Measurements from ENCODE around the gene BPNT1.
A peak's percentile ranks its signal among the peaks of the same experiment; 100 is the strongest.
"Not testable (repeated sequence)": the region's sequence is repeated elsewhere in the genome, so short reads cannot be mapped to it uniquely, and the experiment has no call there.

The BPNT1 gene

GRCh38 chr1:220076861-220077762 lies 12.5 kb downstream of the BPNT1 start:
- no peak for DNase-seq

- DNase-seq, result no peak
Measured at GRCh38 chr1:220067269-220068204, 22.1 kb downstream of the BPNT1 start.

GRCh38 chr1:220062629-220063028 lies 27.0 kb downstream of the BPNT1 start:
- no peak for DNase-seq

- no peak for DNase-seq
Measured at GRCh38 chr1:220060876-220061275, 28.7 kb downstream of the BPNT1 start.

GRCh38 chr1:220056374-220056773 lies 33.2 kb downstream of the BPNT1 start:
- no peak for DNase-seq

- peak; percentile 70 for DNase-seq
Measured at GRCh38 chr1:220046052-220046930, 43.3 kb downstream of the BPNT1 start, which contains the start of gene EPRS1. TSS of gene EPRS1 (minus strand) at chr1:220046505. CDS start at chr1:220046388, 117 bp downstream.

- DNase-seq, result no peak
Measured at GRCh38 chr1:220045356-220046051, 44.1 kb downstream of the BPNT1 start.

- DNase-seq, result no peak
Measured at GRCh38 chr1:220044678-220045355, 44.8 kb downstream of the BPNT1 start.

- DNase-seq, result no peak
Measured at GRCh38 chr1:220043646-220044045, 45.9 kb downstream of the BPNT1 start.

- no peak for DNase-seq
Measured at GRCh38 chr1:220040028-220040596, 49.5 kb downstream of the BPNT1 start.

- DNase-seq, result no peak
Measured at GRCh38 chr1:220038640-220039039, 50.9 kb downstream of the BPNT1 start.

GRCh38 chr1:220037810-220038209 lies 51.8 kb downstream of the BPNT1 start:
- DNase-seq, result not testable (repeated sequence)

- no peak for DNase-seq
Measured at GRCh38 chr1:220032911-220033310, 56.7 kb downstream of the BPNT1 start.

- no peak for DNase-seq
Measured at GRCh38 chr1:220031287-220031686, 58.3 kb downstream of the BPNT1 start.

GRCh38 chr1:220028346-220028895 lies 61.2 kb downstream of the BPNT1 start:
- no peak for DNase-seq

- DNase-seq, result no peak
Measured at GRCh38 chr1:220019071-220019470, 70.5 kb downstream of the BPNT1 start.

- DNase-seq, result no peak
Measured at GRCh38 chr1:220013497-220013896, 76.1 kb downstream of the BPNT1 start.

- no peak for DNase-seq
Measured at GRCh38 chr1:220012259-220012658, 77.3 kb downstream of the BPNT1 start.

- DNase-seq, result no peak
Measured at GRCh38 chr1:220011620-220012019, 78.0 kb downstream of the BPNT1 start.
